Measurements from ENCODE around the gene SGCA. TPM values are rescaled to one million over a fixed set of nuclear protein-coding genes. Genes with fewer than 3 reads are reported as not detected.

SGCA gene
- total and polyA plus RNA-seq, 2 of the 13 experiments (the other 11 are each of a cell fraction or from before 2014, with no cell fraction given): not detected

DNA sequence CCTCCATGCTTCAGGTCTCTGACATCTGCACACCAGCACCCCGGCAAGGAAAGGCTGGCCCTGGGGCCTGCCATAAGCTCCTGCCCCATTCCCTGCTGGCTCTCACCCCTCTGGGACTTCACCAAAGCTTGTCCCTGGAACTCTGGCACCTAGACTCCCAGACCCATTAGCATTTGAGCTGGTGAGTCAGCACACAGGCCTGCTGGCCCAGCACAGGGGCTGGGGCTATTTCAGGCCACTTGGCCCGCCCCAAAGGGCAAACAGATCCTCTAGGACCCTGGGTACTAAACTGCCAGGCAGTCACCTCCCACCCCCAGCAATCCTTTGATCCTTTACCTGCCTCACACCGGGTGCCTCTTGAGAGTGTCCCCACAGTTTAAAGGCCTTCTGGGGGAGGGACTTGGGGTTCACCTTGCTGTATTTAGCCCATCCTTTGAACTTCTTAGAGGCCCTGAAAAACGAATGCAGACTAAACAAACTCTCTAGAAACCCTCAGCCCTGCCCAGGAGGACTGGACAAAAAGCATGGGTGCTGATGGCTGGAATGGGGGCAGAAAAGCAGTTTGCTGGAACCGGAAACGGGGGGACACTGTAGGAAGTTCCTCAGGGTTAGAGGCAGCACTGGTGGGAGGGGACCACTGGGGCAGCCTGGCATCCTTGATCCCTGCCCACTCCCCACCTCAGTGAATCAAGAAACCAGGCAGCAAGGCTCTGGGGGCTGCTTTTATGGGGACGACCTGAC lies 32.6 kb upstream of the SGCA start (continued):
- TF ChIP-seq, protein P1, sequence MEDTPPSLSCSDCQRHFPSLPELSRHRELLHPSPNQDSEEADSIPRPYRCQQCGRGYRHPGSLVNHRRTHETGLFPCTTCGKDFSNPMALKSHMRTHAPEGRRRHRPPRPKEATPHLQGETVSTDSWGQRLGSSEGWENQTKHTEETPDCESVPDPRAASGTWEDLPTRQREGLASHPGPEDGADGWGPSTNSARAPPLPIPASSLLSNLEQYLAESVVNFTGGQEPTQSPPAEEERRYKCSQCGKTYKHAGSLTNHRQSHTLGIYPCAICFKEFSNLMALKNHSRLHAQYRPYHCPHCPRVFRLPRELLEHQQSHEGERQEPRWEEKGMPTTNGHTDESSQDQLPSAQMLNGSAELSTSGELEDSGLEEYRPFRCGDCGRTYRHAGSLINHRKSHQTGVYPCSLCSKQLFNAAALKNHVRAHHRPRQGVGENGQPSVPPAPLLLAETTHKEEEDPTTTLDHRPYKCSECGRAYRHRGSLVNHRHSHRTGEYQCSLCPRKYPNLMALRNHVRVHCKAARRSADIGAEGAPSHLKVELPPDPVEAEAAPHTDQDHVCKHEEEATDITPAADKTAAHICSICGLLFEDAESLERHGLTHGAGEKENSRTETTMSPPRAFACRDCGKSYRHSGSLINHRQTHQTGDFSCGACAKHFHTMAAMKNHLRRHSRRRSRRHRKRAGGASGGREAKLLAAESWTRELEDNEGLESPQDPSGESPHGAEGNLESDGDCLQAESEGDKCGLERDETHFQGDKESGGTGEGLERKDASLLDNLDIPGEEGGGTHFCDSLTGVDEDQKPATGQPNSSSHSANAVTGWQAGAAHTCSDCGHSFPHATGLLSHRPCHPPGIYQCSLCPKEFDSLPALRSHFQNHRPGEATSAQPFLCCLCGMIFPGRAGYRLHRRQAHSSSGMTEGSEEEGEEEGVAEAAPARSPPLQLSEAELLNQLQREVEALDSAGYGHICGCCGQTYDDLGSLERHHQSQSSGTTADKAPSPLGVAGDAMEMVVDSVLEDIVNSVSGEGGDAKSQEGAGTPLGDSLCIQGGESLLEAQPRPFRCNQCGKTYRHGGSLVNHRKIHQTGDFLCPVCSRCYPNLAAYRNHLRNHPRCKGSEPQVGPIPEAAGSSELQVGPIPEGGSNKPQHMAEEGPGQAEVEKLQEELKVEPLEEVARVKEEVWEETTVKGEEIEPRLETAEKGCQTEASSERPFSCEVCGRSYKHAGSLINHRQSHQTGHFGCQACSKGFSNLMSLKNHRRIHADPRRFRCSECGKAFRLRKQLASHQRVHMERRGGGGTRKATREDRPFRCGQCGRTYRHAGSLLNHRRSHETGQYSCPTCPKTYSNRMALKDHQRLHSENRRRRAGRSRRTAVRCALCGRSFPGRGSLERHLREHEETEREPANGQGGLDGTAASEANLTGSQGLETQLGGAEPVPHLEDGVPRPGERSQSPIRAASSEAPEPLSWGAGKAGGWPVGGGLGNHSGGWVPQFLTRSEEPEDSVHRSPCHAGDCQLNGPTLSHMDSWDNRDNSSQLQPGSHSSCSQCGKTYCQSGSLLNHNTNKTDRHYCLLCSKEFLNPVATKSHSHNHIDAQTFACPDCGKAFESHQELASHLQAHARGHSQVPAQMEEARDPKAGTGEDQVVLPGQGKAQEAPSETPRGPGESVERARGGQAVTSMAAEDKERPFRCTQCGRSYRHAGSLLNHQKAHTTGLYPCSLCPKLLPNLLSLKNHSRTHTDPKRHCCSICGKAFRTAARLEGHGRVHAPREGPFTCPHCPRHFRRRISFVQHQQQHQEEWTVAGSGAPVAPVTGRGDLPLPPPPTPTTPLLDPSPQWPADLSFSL (CRISPR knock-in tag; IDR thresholded peaks at IDR 0.05): no peak
- no peak for TF ChIP-seq YY1 (IDR thresholded peaks at IDR 0.05; ENCODE audit: insufficient read depth, insufficient replicate concordance, low read depth, low read length)
- no peak for TF ChIP-seq ZBTB42 (CRISPR knock-in tag; IDR thresholded peaks at IDR 0.05)
- TF ChIP-seq MTF2 (CRISPR knock-in tag; IDR thresholded peaks at IDR 0.05; ENCODE audit: borderline replicate concordance): no peak
- TF ChIP-seq ZNF12 (CRISPR knock-in tag; IDR thresholded peaks at IDR 0.05): no peak
- 0 out of 2 replicates have a peak, but pooled peaks have one; percentile 13 for TF ChIP-seq PPARG (CRISPR knock-in tag; conservative IDR thresholded peaks at IDR 0.05)
- TF ChIP-seq, protein P2, sequence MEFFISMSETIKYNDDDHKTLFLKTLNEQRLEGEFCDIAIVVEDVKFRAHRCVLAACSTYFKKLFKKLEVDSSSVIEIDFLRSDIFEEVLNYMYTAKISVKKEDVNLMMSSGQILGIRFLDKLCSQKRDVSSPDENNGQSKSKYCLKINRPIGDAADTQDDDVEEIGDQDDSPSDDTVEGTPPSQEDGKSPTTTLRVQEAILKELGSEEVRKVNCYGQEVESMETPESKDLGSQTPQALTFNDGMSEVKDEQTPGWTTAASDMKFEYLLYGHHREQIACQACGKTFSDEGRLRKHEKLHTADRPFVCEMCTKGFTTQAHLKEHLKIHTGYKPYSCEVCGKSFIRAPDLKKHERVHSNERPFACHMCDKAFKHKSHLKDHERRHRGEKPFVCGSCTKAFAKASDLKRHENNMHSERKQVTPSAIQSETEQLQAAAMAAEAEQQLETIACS (CRISPR knock-in tag; IDR thresholded peaks at IDR 0.05): no peak
- no peak for TF ChIP-seq NFIB (CRISPR knock-in tag; IDR thresholded peaks at IDR 0.05; ENCODE audit: borderline replicate concordance)
- no peak for TF ChIP-seq FOXC1 (CRISPR knock-in tag; IDR thresholded peaks at IDR 0.05; ENCODE audit: borderline replicate concordance)
- TF ChIP-seq, protein P3, sequence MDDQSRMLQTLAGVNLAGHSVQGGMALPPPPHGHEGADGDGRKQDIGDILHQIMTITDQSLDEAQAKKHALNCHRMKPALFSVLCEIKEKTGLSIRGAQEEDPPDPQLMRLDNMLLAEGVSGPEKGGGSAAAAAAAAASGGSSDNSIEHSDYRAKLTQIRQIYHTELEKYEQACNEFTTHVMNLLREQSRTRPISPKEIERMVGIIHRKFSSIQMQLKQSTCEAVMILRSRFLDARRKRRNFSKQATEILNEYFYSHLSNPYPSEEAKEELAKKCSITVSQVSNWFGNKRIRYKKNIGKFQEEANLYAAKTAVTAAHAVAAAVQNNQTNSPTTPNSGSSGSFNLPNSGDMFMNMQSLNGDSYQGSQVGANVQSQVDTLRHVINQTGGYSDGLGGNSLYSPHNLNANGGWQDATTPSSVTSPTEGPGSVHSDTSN (CRISPR knock-in tag; IDR thresholded peaks at IDR 0.05; ENCODE audit: borderline replicate concordance): no peak
- TF ChIP-seq, protein P4, sequence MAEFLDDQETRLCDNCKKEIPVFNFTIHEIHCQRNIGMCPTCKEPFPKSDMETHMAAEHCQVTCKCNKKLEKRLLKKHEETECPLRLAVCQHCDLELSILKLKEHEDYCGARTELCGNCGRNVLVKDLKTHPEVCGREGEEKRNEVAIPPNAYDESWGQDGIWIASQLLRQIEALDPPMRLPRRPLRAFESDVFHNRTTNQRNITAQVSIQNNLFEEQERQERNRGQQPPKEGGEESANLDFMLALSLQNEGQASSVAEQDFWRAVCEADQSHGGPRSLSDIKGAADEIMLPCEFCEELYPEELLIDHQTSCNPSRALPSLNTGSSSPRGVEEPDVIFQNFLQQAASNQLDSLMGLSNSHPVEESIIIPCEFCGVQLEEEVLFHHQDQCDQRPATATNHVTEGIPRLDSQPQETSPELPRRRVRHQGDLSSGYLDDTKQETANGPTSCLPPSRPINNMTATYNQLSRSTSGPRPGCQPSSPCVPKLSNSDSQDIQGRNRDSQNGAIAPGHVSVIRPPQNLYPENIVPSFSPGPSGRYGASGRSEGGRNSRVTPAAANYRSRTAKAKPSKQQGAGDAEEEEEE (CRISPR knock-in tag; IDR thresholded peaks at IDR 0.05; ENCODE audit: borderline replicate concordance): no peak
- TF ChIP-seq JARID2 (CRISPR knock-in tag; IDR thresholded peaks at IDR 0.05; ENCODE audit: insufficient replicate concordance): no peak
- peak; percentile 40; the same call in 1 of the 2 replicates for TF ChIP-seq NCOR1 (IDR thresholded peaks at IDR 0.05; ENCODE audit: borderline replicate concordance, low read length)
- TF ChIP-seq KDM1A (CRISPR knock-in tag; IDR thresholded peaks at IDR 0.05): no peak
- TF ChIP-seq SMAD3 (CRISPR knock-in tag; IDR thresholded peaks at IDR 0.05): no peak
- TF ChIP-seq, protein P5, sequence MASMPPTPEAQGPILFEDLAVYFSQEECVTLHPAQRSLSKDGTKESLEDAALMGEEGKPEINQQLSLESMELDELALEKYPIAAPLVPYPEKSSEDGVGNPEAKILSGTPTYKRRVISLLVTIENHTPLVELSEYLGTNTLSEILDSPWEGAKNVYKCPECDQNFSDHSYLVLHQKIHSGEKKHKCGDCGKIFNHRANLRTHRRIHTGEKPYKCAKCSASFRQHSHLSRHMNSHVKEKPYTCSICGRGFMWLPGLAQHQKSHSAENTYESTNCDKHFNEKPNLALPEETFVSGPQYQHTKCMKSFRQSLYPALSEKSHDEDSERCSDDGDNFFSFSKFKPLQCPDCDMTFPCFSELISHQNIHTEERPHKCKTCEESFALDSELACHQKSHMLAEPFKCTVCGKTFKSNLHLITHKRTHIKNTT (CRISPR knock-in tag; IDR thresholded peaks at IDR 0.05): no peak
- TF ChIP-seq ZNF253 (CRISPR knock-in tag; IDR thresholded peaks at IDR 0.05; ENCODE audit: borderline replicate concordance): no peak
